HG03196 (cell line): ENCODE results near the gene SV2A.
"Not testable (repeated sequence)": the region's sequence is repeated elsewhere in the genome, so short reads cannot be mapped to it uniquely, and the experiment has no call there.

Experiments
- ATAC-seq: cut with Tn5 transposase; IDR thresholded peaks from one replicate; pipeline ENCODE4 v1.9.1; 2021; ENCODE audit not compliant: unreplicated experiment

SV2A gene

GRCh38 chr1:149887196-149887455, 30.5 kb downstream of the SV2A start:
- ATAC-seq, result not testable (repeated sequence)

- ATAC-seq, result peak; percentile 59
Measured at GRCh38 chr1:149886396-149887195, 31.0 kb downstream of the SV2A start.

GRCh38 chr1:149886121-149886395, 31.6 kb downstream of the SV2A start:
- ATAC-seq, result not testable (repeated sequence)

GRCh38 chr1:149885339-149886120, 32.1 kb downstream of the SV2A start:
- no peak for ATAC-seq

- no peak for ATAC-seq
Measured at GRCh38 chr1:149884433-149885338, 33.0 kb downstream of the SV2A start.

GRCh38 chr1:149883598-149884247, 33.9 kb downstream of the SV2A start:
- no peak for ATAC-seq

GRCh38 chr1:149881876-149882275, 35.8 kb downstream of the SV2A start:
- ATAC-seq, result no peak

GRCh38 chr1:149879556-149879955, 38.1 kb downstream of the SV2A start:
- ATAC-seq, result no peak

GRCh38 chr1:149877211-149877946, 40.3 kb downstream of the SV2A start:
- ATAC-seq, result no peak

GRCh38 chr1:149873060-149873459, 44.6 kb downstream of the SV2A start:
- not testable (repeated sequence) for ATAC-seq

- not testable (repeated sequence) for ATAC-seq
Measured at GRCh38 chr1:149866887-149867286, 50.8 kb downstream of the SV2A start.

GRCh38 chr1:149861497-149862054, 56.1 kb downstream of the SV2A start:
- peak; percentile 10 for ATAC-seq

- peak; percentile 71 for ATAC-seq
Measured at GRCh38 chr1:149860684-149861496, 56.8 kb downstream of the SV2A start.

GRCh38 chr1:149860271-149860670, 57.4 kb downstream of the SV2A start:
- not testable (repeated sequence) for ATAC-seq
